Lower leg skin (tissue), 3 donors: Measurements from ENCODE around the gene LRG1.

Experiments
- POLR2A ChIP-seq, 2 donors: fragments of 450-650 bp; IDR thresholded peaks; one replicate each; pipeline ENCODE4 v1.6.1; 2016 to 2017; ENCODE audit warnings: antibody characterized with exemption in 2 of 2, mild to moderate bottlenecking in 1 of 2, moderate library complexity in 1 of 2
- TF ChIP-seq, protein P1 (sequence below), 3 donors: fragments of 450-650 bp; IDR thresholded peaks; one replicate each; pipeline ENCODE4 v1.5.1; 2016; ENCODE audit warnings: antibody characterized with exemption in 3 of 3, mild to moderate bottlenecking in 3 of 3, moderate library complexity in 2 of 3

DNA sequence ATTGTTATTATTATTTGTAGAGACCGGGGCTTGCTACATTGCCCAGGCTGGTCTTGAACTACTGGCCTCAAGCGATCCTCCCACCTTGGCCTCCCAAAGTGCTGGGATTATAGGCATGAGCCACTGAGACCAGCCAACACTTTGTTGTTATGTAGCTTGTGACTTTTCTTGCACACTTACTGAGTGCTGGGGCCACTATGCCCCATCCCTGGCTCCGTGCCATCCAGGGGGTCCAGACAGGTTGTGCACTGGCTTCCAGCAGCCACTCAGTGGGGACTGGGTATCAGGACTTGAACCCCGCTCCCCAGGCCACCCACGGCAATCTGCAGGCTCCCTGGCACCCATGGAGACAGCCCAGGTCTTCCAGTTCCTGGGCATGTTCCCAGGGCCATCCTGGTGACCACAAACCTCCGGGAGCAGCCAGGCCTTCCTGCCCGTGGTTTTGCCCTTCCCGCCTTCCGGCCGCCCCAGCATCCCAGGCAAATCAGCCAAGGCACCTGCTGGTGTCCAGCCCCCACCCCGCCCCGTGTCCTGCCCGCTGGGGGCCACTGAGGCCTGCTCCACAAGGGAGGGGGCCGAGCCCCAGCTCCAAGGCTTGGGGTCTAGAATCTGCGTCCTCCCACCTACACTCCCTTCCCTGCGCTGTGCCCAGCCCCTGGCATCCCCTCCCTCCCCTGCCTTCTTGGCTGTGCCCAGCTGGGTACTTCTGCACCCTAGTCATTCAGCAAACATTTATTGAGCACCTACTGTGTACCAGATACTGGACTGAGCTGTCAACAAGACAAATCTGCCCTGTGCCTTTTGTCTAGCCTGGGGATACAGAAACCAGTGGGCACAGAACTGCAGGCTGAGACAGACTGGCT is 43.4 kb upstream of the LRG1 start:
- TF ChIP-seq, protein P1, sequence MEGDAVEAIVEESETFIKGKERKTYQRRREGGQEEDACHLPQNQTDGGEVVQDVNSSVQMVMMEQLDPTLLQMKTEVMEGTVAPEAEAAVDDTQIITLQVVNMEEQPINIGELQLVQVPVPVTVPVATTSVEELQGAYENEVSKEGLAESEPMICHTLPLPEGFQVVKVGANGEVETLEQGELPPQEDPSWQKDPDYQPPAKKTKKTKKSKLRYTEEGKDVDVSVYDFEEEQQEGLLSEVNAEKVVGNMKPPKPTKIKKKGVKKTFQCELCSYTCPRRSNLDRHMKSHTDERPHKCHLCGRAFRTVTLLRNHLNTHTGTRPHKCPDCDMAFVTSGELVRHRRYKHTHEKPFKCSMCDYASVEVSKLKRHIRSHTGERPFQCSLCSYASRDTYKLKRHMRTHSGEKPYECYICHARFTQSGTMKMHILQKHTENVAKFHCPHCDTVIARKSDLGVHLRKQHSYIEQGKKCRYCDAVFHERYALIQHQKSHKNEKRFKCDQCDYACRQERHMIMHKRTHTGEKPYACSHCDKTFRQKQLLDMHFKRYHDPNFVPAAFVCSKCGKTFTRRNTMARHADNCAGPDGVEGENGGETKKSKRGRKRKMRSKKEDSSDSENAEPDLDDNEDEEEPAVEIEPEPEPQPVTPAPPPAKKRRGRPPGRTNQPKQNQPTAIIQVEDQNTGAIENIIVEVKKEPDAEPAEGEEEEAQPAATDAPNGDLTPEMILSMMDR (IDR thresholded peaks at IDR 0.05): no peak
- TF ChIP-seq POLR2A (IDR thresholded peaks at IDR 0.05): no peak
